Suppressor macrophage treated with lipopolysaccharide for 1 hour (primary cell): ENCODE measurements around the gene ALX4.

Source experiments
- DNase-seq, 3 donors: peaks; one replicate each; pipeline ENCODE4 v3.0.0-alpha.2; 2020 to 2022

The ALX4 gene

DNA sequence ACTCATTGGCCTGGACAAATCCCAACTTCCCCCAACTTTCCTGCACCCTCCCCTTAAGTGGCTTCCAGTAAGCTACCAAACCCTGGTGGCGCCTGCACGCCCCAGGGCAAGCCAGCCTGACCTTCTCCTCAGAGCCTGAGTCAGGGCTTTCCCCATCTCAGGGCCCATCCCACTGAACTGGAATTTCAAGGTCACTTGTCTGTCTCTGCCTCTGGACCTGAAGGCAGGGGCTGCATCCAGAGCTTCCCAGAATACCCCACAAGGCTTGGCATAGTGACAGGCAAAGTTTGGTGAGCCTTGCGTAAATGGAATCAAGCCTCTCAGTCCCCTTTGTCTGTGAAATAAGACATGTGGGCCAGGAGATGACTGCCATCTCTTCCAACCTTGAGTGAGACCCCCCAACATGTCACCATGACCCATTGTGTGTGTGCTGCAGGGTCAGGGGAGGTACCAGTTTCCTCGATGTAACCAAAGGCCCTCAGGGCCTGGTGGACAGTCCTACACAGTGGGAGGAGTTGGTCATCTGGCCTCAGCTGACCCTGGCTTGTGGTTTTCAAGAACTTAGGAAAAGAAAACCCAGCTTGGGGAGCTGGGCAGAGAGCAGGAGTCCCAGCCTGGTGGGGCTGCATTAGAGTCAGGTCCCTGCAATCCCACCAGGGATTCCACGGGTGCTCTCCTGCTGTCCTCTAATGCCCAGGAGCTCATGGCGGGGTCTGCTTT lies 8.9 kb downstream of the ALX4 start:
- DNase-seq: peak; percentile 20 to 46 (median 44)

DNA sequence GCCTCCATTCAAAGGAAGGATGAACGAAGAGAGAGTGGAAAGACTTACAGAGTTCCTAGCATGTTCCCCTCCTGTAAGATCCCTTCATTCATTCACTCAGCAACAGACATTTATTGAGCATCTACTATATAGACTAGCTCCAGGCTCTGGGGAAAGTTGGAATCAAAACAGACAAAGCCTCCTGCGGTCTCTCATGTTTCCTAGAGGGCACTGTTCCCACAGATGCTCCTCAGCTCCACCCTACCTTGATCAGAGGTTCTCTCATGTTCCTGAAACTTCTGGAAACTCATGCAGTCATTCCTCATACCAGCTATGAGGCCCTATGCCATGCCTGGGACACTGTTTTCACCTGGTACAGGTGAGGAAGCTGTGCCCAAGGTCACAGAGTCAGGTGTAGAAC lies 11.1 kb downstream of the ALX4 start:
- DNase-seq: no peak

DNA sequence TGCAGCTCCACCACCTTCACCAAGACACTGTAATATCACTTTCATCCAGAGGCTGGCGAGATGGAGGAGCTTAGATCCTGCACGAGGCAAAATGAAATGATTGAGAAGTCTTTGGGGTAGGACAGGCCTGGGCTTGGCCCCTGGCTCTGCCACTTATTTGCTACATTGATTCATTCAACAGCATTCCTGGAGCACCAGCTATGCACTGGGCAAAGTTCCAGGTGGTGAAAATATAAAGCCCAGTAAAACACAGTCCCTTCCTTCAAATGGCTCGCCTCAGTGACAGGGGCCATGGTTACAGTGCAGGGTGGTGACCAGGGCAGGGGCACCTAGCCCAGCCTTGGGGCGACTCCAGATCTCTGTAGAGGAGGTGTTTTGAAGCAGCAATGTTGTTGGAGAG lies 19.7 kb downstream of the ALX4 start:
- DNase-seq: no peak

DNA sequence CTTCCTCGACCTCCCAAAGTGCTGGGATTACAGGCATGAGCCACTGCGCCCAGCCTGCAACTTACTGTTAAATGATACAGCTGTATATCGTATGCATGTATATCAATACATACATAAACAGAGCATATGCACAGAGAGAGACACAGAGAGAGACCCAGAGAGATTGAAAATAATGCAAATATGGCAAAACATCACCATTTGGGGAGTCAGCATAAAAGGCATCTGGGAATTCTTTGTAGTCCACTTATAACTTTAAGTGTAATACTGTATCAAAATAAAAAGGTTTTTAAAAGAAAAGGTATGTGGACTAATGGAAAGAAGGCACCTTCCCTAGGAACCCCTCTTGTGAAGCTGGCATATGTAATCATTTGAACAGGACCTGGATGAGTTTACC lies 21.8 kb downstream of the ALX4 start:
- no peak for DNase-seq

DNA sequence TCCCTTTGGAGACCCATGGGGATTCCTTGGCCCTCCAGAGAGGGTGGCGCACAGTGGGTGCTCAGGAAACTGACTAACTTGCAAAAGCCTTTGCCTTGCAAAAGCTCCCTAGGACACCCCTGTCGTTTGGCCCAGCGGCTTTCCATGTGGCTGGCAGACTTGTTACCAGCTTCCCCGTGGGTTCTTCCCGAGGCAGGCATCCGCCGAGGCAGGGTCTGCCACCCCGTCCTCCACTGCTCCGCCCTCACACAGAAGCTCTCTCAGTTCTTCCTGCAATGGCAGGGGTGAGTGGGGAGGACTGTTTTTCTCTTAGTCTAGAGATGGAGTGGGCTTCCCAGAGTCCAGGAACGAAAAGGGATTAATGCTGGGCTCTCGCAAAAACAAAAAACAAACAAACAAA lies 23.0 kb downstream of the ALX4 start:
- no peak for DNase-seq

DNA sequence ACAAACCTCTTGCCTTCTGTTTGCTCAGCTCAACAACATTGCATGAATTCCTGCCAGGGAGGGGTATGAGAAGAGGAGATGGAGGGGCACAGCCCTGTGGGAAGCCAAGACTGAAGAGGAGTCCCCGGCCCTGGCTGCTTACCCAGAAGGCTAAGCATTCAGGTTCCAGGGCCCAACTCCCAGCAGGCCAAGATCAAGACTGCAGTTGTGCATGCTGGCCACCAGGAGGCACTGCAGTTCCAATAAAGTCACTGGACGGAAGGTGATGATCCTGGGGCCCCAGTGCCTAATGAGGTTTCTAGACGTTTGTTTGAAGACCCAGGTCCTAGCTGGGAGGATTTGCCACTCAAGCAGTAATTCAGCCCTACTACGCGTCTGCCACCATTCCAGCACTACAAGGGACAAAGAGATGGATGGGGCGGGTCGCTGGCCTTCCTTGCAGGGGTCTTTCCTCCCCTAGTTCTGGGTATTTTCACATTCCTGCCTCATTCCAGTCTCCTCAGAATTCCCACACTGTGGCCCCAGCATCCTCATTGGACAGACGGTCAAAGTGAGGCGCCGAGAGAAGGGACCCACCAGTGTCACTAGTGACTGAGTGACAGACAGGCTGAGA lies 23.6 kb downstream of the ALX4 start:
- peak; percentile 74 to 85 (median 75) for DNase-seq

DNA sequence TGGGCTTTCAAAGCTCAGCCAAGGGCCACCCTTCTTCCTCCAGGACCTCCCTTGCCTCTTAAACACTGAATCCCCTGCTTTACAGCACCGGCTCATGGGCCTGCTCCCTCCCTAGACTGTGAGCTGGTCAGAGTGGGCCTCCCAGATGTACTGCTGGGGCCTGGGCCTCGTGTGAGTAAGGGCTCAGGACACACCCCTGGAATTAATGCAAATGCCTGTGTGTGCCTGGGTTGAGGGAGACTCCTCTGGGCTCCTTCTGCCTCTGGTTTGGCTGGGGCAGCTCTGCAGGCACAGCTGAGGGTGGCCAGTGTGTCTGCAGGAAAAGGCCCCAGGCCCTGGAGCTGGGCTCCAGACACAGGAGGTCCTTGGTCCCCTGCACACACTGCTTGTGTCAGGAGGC lies 24.2 kb downstream of the ALX4 start:
- no peak for DNase-seq

DNA sequence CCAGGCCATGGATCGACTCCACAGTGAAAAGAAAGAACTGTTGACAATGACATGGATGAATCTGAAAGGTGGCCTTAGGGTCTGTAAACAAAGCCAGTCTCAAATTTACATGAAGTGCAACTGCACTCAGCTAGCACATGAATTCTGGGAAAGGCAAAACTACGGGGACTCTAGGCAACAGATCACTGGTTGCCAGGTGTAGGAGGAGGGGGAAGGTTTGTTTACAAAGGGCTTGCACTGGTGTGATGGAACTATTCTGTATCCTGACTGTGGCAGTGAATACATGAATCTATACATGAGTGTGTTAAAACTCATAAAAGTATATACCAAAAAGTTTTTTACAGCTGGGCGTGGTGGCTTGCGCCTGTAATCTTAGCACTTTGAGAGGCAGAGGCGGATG lies 27.3 kb downstream of the ALX4 start:
- no peak for DNase-seq

DNA sequence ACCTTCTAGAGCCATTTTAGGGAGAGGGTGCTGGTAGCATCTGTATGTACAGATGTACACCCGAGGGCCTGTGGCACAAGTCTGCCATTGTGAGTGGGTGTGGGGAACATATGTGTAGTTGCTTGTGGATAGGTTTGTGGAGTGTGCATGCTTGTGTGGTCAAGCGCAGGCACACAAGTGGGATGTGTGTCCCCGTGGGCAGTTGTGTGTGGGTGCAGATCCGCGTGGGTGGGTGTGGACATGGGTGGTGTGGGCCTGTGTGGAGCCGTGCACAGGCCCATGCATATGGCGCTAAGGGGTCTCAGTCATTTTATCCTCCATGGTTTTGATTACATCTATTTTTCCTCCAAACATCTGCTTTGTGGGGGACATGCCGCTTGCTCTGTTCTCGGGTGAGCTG lies 28.8 kb downstream of the ALX4 start:
- DNase-seq: no peak

DNA sequence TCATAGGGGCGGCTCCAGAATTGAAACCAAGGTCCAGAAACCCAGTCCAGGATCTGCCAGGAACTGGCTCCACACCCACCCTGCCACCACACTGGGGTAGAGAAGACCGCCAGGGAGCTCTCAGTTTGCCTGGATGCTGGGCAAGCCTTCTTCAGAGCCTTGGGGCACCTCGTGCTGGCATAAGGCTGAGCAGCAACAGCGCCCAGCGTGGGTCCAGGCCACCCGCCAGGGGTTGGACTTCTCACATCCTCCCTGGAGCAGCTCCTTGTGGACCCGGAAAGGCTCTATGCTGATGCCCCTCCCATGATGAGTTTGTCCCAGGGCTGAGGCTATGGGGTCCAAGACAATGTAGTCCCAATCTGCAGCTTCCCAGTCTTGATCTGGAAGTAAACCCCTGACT lies 29.7 kb downstream of the ALX4 start:
- DNase-seq: no peak

DNA sequence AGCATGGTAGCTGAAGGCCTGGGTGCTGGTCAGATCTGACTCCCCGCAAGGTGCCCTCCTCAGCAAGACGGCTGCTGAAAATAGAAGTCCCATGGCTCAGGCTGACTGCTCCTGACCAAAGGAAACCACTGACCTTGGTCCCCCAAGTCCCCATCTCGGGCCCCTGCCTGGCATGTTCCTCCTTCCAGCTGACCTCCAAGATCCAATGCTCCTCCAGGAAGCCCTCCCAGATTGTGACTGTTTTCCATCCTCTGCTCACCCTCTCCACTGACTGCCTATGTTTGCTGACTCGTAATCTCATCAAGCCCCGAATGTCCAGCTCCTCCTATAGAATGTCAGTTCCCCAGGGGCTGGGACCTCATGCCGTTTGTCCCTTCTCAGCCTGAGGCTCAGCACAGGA lies 30.5 kb downstream of the ALX4 start:
- DNase-seq: no peak

DNA sequence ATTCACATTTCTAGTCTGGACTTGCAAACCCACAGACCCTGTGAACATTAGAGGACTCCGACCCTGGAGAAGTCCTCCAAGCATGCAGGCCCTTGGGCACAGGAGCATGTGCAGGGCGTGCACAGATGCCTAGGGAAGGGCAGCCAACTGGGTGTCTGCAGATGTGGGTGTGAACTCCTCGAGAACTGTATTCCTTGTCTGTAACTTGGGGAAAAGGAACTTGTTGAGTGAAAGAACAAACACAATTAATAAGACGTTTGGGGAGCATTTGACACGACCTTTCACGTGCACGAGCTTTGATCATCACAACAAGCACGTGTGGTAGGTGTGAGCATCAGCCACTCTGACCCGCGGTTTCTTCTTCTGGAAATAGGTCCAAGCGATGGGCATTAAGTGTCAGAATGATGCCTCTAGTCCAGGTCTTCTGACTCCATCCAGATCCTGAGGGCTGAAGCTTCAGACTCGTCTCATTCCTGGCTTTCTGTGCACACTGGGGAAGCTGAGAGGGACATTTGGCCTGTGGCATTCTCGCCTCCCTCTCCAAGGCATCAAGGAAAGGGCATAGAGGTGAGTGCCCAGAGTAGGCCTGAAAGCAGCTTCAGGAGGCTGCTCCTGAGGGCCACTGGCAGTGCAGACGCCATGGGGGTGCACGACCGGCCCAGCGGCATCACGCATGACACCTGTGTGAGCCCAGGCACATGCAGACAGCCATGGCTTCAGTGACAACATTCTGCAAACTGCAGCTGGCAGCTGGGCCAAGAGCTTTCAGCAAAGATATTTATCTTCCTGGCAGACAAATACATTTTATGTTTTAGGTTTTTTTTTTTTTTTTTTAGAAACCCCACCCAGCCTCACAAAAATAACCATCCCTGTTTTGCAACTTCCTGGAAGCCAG lies 32.5 kb downstream of the ALX4 start:
- DNase-seq: no peak

DNA sequence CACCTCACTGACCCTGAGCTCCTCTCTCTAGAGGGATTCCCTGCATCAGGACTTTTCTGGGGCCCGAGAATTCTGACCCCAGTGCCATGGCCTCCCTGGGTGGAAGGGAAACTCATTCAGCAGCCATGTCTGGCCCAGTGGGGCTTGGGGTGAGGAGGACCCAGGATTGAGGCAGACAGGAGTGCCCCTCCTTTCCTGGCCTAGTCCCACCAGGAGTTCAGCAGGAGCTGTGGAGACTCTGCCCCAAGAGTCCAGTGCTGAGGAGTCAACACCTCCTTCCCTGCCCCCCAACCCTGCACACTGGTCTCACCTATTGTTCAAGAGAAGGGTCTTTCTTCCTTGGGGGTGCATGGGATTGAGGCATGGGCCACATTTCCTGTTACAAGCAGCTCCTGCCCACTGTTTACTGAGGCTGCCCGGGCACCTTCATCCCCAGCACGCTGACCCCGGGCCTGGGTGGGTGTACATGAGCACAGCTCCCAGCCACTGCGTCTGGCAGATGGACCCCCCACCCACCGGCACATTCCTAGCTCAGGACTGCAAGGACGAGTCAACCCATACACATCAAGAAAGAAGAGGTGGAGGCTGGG lies 33.9 kb downstream of the ALX4 start:
- DNase-seq: no peak

DNA sequence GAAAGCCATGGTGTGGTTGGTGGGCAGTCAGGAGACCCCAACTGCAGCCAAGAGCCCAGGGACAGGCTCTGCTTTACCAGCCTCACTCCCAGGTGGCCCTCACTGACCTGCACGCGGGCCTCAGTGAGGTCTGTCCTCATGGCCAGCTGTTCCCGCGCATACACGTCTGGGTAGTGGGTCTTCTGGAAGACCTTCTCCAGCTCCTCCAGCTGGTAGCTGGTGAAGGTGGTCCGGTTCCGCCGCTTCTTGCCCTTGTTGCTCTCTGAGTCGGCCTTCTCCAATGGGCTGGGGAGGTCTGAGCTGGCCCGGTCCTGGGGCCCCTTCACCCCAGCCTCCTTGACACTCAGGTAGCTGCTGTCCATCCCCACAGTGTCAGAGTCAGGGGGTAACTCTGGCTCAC lies 34.7 kb downstream of the ALX4 start:
- no peak for DNase-seq

DNA sequence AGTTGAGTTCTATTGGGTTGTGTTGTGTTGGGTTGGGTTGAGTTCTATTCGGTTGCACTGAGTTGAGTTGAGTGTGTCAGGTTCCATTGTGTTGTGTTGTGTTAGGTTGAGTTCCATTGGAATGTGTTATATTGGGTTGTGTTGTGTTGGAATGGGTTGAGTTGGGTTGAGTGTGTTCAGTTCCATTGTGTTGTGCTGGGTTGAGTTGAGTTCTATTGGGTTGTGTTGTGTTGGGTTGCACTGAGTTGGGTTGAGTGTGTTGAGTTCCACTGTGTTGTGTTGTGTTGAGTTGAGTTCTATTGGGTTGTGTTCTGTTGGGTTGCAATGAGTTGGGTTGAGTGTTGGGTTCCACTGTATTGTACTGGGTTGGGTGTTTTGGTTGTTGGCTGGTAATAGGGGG lies 35.5 kb downstream of the ALX4 start:
- DNase-seq: no peak

DNA sequence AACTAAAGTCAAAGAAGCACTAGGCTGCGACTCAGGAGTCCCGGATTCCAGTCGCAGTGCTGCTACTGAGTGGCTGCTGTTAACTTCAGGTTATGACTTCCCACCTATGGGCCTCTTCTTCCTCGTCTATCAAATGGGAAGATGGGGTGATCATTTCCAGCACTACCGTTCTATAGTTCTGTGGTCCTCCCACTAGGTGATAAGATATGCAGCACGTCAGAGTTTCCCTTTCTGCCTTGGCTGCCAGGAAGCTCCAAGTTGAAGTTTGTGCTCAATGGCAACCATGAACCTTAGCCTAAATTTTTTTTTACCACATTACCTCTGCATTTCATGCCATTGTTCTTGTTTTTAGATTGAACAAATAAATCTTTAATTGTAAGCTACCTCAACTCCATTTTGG lies 38.7 kb downstream of the ALX4 start:
- DNase-seq: no peak

DNA sequence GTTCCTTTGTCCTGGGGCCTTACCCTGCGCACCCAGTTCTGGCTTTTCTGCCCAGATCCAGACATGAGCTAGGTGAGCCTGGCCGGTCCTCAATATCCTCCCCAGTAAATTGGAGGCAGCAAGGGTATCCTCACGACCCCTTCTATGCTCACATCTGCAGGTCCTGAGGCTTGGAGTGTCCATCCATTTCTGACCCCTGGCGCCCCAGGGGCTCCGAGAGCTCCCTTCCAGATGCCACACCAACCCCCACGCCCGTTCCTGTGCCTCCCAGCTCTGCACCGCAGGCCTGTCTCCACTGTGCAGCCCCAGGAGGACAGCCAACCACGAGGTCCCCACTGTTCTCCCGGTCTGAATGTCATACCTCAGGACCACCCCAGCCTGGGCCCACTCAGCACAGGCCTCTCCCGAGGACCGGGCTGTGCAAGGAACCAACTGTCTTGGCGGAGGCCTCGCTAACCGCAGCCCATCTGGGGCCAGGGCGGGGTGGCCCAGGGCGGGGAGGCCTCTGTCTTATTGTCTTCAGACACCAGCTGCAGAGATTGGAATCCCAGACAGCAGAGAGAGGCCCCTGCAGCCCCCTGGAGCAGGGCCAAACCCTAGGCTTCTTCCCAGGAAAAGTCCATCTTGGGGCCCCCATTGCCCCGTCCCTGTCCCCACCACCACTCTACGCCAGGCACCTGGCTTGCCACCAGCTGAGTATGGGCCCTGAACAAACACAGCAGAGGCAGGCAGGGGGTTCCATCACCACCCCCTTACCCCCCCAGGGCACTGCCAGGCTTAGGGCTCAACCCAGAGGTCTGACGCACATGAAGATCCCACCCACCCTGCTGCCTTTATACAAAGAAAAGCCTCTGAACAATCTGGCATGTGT lies 39.3 kb downstream of the ALX4 start:
- no peak for DNase-seq

DNA sequence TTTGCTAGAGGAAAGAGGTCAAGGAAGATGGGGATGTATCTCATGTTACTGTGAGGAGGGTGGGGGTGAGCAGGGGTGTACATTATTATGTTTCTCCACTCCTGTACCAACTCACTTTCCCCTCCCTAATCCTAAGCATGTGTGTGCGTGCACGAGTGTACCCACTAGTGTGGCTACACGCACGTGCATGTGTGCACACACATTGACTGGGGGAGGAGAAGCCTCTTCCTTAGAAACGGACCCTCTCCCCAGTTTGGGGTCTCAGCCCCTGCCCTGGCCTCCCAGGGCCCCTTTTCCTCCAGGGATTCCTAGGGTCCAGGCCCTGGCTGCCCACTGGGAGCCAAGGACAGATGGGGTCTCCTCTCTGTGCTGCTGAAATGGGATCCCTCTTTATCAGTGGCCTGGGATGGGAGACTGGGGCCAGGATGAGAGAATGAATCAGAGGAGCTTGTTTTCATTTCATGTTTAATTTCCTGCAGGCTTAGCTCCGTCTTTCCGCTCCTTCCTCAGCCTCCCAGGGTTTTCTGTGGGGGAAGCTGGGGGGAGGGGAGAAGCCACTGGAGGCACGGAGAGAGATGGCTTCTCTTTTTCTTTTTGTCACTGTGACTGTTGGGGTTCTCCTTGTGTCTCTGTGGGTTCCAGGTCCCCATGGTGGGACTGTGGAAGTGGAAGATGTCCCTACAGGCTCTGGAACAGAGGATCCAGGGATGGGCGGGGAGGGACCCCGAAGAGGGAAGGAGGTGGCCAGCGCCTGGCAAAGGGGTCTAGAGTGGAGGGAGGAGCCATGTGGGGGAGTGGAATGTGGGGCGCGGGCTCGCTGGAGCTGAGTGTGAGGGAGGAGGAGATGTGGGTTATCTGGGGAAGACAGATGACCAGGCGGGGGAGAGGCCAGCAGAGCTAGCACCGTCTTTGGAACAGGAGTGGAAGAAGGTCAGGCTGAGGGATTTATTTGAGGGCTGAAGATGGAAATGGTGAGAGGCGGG lies 40.3 kb downstream of the ALX4 start:
- DNase-seq: no peak

DNA sequence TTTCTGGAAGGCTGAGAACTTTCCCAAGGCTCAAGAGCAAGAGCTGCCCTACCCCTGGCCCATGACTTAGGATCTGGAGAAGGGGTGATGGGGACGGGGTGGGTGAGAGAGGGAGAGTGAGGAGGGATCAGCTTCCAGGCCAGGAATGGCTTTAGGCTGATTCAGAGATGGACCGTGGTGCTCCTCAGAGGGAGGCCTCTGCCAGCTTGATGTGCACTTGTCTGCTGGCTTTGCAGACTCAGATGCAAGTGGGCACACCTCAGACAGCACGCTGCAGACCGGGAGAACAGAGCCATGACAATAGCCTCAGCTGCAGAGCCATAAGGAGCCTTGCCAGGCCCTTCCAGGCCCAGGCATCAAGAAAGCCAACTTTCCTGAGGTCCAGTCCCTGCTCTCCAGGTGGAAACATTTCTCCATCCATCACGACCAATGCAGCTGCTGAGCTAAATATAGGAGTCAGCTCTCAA lies 41.3 kb downstream of the ALX4 start:
- DNase-seq: no peak

DNA sequence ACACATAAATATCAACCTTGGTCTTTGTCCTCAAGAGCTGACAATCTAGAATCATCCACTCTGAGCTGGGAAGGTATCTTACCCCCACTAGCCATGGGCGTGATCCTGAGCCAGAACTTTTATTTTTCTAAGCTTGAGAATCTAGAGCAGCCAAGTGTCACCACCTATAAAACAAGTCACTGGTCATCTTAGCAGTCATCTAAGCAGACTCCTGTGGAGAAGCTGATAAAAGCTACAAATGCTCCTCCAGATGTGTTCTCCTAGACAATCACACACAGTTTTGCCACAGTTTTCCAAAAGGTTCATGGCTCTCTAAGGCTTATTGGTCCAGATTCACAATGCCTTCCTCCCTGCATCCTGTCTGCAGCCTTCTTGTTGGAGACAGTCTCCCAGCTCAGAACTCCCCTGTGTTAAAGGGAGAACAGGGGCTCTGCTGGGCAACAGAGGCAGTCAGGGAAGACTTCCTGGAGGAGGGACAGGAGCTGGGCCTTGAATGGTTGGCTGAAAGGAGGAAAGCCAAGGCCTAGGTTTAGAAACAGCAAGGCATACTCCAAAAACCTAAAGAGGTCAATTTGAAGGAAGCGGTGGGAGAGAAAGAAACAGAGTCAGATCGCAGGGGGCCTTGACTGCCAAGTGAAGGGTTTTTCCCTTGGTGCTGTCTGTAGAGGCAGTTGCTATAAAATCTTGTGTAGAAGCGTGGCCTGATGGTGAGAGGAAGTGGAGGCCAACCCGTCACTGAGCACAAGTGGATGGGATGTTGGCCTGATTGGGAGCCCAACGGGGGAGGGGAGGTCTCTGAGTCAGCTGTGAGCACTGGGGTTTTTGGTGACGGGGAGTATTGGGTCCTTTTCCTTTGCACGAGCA lies 42.0 kb downstream of the ALX4 start:
- no peak for DNase-seq
